LNCAP (cell line): ENCODE data around the gene ITSN1.

Experiments
- TF ChIP-seq, protein P1 (sequence below): fragments of 450-650 bp; IDR thresholded peaks from 2 replicates; pipeline ENCODE4 v1.5.1; 2017; ENCODE audit warnings: mild to moderate bottlenecking

Gene ITSN1

DNA sequence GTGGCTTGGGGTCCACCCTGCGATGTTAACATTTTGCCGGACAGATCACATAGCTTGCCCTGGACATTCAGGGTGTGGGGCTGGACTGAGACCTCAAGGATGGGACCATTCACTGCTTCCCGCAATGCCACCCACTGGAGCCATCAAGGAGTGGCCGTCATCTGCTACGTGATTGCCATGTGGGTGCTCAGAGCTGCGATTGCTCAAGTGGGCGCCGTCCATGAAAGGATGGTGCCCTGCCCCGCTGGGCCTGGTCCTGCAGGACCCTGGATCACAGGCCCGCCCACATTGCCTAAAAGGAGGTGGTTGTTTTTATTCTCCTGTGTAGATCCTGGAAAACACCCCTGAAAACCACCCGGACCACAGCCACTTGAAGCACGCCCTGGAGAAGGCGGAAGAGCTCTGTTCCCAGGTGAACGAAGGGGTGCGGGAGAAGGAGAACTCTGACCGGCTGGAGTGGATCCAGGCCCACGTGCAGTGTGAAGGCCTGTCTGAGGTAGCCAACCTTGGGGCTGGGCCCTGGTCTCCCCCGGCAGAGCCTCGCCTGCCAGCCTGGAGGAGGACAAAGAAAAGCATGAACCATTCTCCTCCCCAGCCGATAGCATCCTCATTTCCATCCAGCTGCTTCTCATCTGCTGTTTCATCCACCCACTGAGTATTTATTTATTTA, 232.9 kb downstream of the ITSN1 start:
- TF ChIP-seq, protein P1, sequence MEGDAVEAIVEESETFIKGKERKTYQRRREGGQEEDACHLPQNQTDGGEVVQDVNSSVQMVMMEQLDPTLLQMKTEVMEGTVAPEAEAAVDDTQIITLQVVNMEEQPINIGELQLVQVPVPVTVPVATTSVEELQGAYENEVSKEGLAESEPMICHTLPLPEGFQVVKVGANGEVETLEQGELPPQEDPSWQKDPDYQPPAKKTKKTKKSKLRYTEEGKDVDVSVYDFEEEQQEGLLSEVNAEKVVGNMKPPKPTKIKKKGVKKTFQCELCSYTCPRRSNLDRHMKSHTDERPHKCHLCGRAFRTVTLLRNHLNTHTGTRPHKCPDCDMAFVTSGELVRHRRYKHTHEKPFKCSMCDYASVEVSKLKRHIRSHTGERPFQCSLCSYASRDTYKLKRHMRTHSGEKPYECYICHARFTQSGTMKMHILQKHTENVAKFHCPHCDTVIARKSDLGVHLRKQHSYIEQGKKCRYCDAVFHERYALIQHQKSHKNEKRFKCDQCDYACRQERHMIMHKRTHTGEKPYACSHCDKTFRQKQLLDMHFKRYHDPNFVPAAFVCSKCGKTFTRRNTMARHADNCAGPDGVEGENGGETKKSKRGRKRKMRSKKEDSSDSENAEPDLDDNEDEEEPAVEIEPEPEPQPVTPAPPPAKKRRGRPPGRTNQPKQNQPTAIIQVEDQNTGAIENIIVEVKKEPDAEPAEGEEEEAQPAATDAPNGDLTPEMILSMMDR = no peak

DNA sequence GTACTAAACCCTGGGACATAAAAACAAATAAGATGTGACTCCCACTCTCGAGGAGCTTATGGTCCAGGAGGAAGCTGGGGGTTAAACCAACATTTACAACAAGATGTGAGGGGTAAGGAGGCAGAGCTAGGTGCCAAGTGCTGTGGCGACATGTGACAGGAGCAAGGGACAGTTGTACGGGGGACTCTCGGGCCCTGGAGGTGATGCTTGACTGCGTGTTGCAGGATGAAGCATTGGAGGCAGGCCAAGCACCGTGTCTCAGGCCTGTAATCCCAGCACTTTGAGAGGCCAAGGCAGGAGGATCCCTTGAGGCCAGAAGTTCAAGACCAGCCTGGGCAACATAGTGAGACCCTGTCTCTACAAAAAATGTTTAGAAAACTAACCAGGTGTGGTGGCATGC, 236.5 kb downstream of the ITSN1 start:
- TF ChIP-seq, protein P1 = no peak

DNA sequence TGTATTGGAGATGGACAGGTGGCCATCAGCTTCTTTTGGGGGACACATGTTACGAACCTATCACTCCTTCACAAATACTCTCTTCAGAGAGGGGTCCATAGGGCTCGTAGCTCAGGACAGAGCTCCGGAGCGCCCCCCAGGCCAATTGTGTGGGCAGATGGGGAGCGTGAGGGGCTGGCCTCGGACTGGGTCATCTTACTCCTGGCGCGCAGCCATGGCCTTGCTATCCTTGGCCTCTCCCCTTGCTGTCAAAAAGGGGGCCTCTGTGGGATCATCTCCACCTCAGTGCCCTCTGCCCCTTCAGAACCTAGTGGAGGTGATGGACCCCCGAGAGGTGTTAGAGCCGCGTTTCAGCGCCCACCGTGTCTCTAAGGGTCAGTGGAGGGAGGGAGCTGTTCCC, 238.3 kb downstream of the ITSN1 start:
- TF ChIP-seq, protein P1 = no peak

DNA sequence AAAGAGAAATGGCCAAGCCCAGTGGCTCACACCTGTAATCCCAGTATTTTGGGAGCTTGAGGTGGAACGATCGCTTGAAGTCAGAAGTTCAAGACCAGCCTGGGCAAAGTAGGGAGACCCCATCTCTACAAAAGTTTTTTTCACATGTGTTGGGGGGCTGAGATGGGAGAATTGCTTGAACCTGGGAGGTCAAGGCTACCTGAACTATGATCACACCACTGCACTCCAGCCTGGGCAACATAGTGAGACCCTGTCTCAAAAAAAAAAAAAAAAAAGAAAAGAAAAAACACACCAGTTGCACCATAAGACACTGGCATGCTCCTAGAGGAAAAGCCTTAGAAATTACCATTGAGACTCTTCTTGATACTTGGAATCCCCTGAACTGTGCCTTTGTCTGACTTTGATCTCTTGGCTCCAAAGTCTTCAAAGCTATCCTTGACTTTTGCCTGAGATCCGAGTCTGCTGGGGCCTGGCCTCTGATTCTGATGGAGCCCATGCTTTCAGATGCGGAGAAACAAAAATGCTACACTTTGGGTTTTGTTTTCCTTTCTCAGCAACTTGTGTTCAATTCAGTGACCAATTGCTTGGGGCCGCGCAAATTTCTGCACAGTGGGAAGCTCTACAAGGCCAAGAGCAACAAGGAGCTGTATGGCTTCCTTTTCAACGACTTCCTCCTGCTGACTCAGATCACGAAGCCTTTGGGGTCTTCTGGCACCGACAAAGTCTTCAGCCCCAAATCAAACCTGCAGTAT, 239.6 kb downstream of the ITSN1 start:
- TF ChIP-seq, protein P1 = no peak

DNA sequence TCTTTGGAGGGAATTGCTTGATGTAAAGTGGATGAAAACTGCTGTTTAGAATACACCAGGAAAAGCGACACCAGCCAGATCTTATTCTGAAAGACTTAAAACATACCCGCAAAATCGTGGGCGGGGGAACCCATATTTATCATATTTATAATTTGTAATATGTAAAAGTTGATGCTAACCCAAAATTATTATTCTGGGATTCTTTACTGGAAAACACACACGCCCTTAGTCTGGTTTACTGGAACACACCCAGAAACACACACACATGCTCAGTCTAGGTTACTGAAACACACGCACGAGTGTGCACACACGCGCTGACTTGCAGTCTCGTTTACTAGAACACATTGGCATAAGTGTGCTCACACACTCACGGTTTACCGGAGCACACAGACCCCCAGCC, 240.8 kb downstream of the ITSN1 start:
- TF ChIP-seq, protein P1 = no peak

DNA sequence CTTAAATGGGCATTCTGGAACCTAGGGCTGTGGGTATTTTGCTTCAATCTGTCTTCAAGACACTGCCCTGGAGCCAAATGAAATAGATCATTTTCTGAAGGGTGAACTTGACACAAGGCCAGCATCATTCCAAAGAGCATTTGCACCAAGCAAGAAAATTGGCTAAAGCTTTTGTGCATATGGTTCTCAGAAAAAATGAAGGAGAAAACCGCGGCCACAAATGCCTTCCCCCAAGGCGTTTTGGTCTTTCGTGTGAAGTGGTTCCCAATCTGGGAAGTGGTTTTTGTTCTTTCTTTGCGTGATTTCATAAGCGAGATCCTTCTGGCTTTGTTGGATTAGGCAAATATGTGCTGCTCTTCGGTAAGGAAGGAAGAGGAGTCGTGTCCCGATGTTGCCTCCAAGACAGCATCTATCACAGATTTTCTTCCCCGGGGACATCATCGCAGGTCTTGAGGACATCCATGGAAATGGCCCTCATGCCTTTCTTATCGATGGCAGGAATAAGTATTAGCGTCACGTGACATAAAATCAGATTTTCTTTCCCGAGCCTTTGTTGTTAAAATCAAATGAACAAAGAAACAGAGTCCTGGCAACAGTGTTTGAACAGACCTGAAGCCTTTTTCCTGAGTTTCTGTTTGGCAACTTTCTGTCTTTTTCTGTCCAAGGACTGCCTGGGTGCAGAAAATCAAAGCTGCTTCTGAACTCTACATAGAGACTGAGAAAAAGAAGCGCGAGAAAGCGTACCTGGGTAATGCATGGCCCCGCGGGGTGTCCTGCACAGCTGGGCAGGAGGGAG, 242.3 kb downstream of the ITSN1 start:
- TF ChIP-seq, protein P1 = no peak

DNA sequence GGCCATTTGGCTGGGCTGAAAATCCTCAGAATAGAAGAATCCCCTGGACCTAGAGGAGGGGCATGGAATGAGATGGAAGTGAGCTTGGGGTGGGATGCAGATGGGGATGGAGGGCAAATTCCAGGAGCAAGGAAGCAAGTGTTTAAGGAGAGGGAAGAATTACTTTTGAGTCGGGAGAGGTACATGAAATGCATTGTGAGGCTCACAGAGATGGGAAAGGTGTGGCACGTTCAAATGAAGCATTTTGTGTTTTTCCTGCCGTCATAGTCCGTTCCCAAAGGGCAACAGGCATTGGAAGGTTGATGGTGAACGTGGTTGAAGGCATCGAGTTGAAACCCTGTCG, 242.8 kb downstream of the ITSN1 start:
- TF ChIP-seq, protein P1 = no peak
